ENCODE data around the gene GPC6.
A peak's percentile ranks its signal among the peaks of the same experiment; 100 is the strongest.

The GPC6 gene

GRCh38 chr13:93231867-93232266, 5.3 kb downstream of the GPC6 start:
- no peak for DNase-seq

GRCh38 chr13:93233997-93234416, 7.4 kb downstream of the GPC6 start:
- DNase-seq: no peak

GRCh38 chr13:93234459-93234858, 7.9 kb downstream of the GPC6 start:
- no peak for DNase-seq

GRCh38 chr13:93235258-93236015, 8.8 kb downstream of the GPC6 start:
- DNase-seq: peak; percentile 56

- no peak for DNase-seq
Measured at GRCh38 chr13:93238711-93239110, 12.1 kb downstream of the GPC6 start.

- DNase-seq: no peak
Measured at GRCh38 chr13:93243375-93244063, 16.9 kb downstream of the GPC6 start.

GRCh38 chr13:93244141-93244917, 17.7 kb downstream of the GPC6 start:
- DNase-seq: peak; percentile 55

- peak; percentile 67 for DNase-seq
Measured at GRCh38 chr13:93244918-93245280, 18.3 kb downstream of the GPC6 start.

GRCh38 chr13:93246069-93246468, 19.5 kb downstream of the GPC6 start:
- no peak for DNase-seq

GRCh38 chr13:93248627-93249047, 22.0 kb downstream of the GPC6 start:
- no peak for DNase-seq

GRCh38 chr13:93249364-93250306, 23.0 kb downstream of the GPC6 start:
- peak; percentile 87 for DNase-seq

GRCh38 chr13:93254775-93255174, 28.2 kb downstream of the GPC6 start:
- no peak for DNase-seq

GRCh38 chr13:93256998-93257397, 30.4 kb downstream of the GPC6 start:
- no peak for DNase-seq

GRCh38 chr13:93259527-93260080, 33.0 kb downstream of the GPC6 start:
- DNase-seq: no peak

GRCh38 chr13:93260591-93260990, 34.0 kb downstream of the GPC6 start:
- peak; percentile 47 for DNase-seq

- peak; percentile 82 for DNase-seq
Measured at GRCh38 chr13:93262729-93263345, 36.2 kb downstream of the GPC6 start.

- no peak for DNase-seq
Measured at GRCh38 chr13:93264876-93265275, 38.3 kb downstream of the GPC6 start.

- no peak for DNase-seq
Measured at GRCh38 chr13:93265800-93266199, 39.2 kb downstream of the GPC6 start.

- DNase-seq: no peak
Measured at GRCh38 chr13:93266681-93267080, 40.1 kb downstream of the GPC6 start.

- no peak for DNase-seq
Measured at GRCh38 chr13:93268327-93269028, 41.9 kb downstream of the GPC6 start.

Measured in fibroblast of skin of back (primary cell).